NCI-H2196 treated with DMSO at 0.1 percent for 48 hours (cell line): ENCODE measurements around the gene MAPK6.
"Not testable (repeated sequence)": the region's sequence is repeated elsewhere in the genome, so short reads cannot be mapped to it uniquely, and the experiment has no call there.

Experiments used
- DNase-seq: peaks from one replicate; lab custom pipeline; 2025; ENCODE audit not compliant: unreplicated experiment; lab: John Stamatoyannopoulos, UW

MAPK6 gene

DNA sequence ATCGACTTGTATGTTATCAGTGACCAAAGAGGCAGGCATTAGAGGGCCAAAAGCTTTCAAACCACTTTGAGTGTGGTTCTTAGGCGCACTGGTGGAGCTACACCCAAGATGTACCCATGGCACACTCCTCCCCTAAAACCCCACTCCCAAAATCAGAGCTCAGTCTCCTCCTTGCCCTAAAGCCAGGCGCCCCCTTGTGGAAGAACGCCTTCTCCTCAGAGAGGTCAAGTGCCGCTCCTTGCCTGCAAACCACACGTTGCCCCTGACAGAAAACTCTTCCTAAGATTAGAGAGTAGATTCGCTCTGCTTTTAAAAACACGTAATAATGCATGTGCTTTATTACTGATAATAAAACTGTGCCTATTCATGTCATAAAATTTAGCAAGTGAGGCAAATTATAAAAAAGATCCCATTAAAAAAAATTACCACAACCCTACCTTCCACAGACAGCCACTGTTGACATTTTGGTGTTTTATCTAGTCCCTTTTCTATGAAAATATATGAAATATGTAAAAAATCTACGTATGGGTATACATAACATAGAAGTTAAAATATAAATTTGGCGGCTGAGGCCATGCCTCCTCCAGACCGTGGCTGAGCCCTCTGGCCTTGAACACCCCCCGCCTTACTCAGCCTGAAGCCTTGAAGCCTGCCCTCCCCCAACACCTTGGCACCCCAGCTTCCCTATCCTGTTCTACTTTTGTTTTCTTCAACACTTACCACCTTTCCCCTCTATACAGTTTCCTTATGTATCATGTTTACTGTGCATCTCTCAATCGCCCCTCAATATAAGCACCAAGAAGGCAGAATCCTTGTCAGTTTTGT is 60.1 kb downstream of the MAPK6 start:
- DNase-seq, result no peak

- no peak for DNase-seq
Measured at GRCh38 chr15:52080031-52080430, 61.0 kb downstream of the MAPK6 start.

- no peak for DNase-seq
Measured at GRCh38 chr15:52080706-52081392, 61.8 kb downstream of the MAPK6 start.

GRCh38 chr15:52082197-52083036 is 63.4 kb downstream of the MAPK6 start:
- no peak for DNase-seq

DNA sequence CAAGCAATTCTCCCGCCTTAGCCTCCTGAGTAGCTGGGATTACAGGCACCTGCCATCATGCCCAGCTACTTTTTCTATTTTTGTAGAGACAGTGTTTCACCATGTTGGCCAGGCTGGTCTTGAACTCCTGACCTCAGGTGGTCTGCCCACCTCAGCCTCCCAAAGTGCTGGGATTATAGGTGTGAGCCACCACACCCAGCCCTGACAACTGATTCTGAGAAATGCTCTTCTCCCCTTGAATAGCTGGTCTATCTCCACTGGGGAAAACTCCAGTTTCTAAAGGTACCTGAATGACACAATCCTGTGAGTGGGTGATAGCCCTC is 64.0 kb downstream of the MAPK6 start:
- DNase-seq, result not testable (repeated sequence)

GRCh38 chr15:52083603-52084002 is 64.6 kb downstream of the MAPK6 start:
- DNase-seq, result no peak

- no peak for DNase-seq
Measured at GRCh38 chr15:52085299-52085698, 66.3 kb downstream of the MAPK6 start.

GRCh38 chr15:52086011-52086786 is 67.2 kb downstream of the MAPK6 start:
- DNase-seq, result no peak

DNA sequence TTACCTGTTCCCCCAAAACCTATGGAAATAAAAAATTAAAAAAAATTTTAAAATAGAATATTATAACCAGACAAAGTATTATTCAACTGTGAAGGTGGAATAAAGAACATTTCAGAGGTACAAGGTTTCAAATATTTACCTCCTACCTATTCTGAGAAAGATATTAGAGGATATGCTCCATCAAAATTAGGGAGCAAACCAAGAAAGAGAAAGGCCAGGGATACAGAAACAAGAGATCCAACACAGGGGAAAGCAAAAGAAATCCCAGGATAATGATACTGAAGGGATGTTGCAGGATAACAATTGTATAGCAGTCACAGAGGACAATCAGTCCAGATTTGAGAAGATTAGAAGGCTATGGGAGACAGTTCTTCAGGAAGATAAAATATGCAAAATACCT is 71.2 kb downstream of the MAPK6 start:
- no peak for DNase-seq

GRCh38 chr15:52093167-52093538 is 74.1 kb downstream of the MAPK6 start:
- no peak for DNase-seq

GRCh38 chr15:52093539-52094510 is 74.8 kb downstream of the MAPK6 start:
- DNase-seq, result no peak

DNA sequence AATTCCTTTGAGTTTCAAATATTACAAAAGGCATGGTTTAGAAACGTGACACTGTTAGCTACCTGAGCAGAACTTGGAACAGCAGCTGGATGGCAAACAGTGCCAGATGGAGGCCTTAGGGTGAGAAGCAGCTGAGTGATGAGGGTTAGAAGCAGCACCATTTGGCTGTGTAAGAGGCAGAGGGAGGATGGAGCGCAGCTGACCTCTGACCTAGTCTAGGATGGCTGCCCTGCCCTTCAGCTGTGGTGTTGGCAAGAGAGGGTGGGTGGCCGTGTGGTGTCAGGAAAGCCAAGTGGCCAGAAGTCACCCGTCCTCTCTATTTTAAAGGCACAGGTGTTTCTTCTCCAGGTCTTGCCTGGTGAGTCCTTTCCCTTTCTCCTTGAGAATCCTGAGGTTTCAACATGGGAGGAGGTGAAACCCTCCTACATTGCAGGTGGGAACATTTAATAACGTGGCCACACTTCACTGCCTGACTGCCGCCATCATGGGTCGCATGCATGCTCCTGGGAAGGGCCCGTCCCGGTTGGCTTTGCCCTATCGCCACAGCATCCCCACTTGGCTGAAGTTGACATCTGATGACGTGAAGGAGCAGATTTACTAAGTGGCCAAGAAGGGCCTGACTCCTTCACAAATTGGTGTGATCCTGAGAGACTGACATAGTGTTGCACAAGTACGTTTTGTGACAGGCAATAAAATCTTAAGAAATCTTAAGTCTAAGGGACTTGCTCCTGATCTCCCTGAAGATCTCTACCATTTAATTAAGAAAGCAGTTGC is 76.0 kb downstream of the MAPK6 start:
- DNase-seq, result no peak

GRCh38 chr15:52095597-52096262 is 76.7 kb downstream of the MAPK6 start:
- DNase-seq, result no peak

GRCh38 chr15:52096536-52096935 is 77.5 kb downstream of the MAPK6 start:
- DNase-seq, result not testable (repeated sequence)

DNA sequence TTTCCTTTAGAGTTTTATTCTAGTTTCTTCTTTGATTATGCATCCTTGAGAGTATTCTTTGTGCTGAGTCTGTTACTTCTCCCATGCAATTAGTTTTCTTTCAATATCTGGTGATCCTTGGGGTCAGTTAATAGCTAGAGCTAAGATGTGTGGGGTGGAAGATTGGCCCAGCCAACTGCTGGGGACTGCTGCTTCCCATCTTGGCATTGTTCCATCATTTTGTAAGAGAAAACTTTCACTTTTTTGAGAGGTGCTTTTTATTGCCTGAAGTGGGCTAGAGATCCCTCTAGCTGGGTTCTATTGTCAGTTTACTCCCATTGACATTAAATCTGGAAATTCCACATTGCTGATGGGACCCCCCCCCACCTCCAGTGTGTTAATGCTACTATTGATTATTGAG is 78.2 kb downstream of the MAPK6 start:
- no peak for DNase-seq

GRCh38 chr15:52098323-52098722 is 79.3 kb downstream of the MAPK6 start:
- DNase-seq, result no peak

GRCh38 chr15:52099651-52100272 is 80.7 kb downstream of the MAPK6 start:
- no peak for DNase-seq

GRCh38 chr15:52100807-52101442 is 81.9 kb downstream of the MAPK6 start:
- no peak for DNase-seq
